ENCODE results near the gene MPP7.

The MPP7 gene

GRCh38 chr10:28307267-28307666, 4.4 kb upstream of the MPP7 start:
- no peak for DNase-seq (ENCODE audit: low read depth in 1 of 2, low spot score in 1 of 2)

- no peak for DNase-seq (ENCODE audit: low read depth in 1 of 2, low spot score in 1 of 2)
These were observed 2.7 kb upstream of the MPP7 start for GRCh38 chr10:28305553-28305952.

- no peak for DNase-seq (ENCODE audit: low read depth in 1 of 2, low spot score in 1 of 2)
These were observed 1.2 kb upstream of the MPP7 start for GRCh38 chr10:28304032-28304571.

GRCh38 chr10:28302012-28302637, 739 bp downstream of the MPP7 start:
- DNase-seq (ENCODE audit: low read depth in 1 of 2, low spot score in 1 of 2) = no peak

GRCh38 chr10:28300027-28300426, 2.8 kb downstream of the MPP7 start:
- no peak for DNase-seq (ENCODE audit: low read depth in 1 of 2, low spot score in 1 of 2)

GRCh38 chr10:28298951-28299350, 3.9 kb downstream of the MPP7 start:
- no peak for DNase-seq (ENCODE audit: low read depth in 1 of 2, low spot score in 1 of 2)

GRCh38 chr10:28296023-28296422, 6.8 kb downstream of the MPP7 start:
- no peak for DNase-seq (ENCODE audit: low read depth in 1 of 2, low spot score in 1 of 2)

GRCh38 chr10:28295336-28295735, 7.5 kb downstream of the MPP7 start:
- no peak for DNase-seq (ENCODE audit: low read depth in 1 of 2, low spot score in 1 of 2)

- DNase-seq (ENCODE audit: low read depth in 1 of 2, low spot score in 1 of 2) = no peak
These were observed 8.1 kb downstream of the MPP7 start for GRCh38 chr10:28294809-28295208.

- no peak for DNase-seq (ENCODE audit: low read depth in 1 of 2, low spot score in 1 of 2)
These were observed 8.7 kb downstream of the MPP7 start for GRCh38 chr10:28294169-28294532.

- no peak for DNase-seq (ENCODE audit: low read depth in 1 of 2, low spot score in 1 of 2)
These were observed 9.4 kb downstream of the MPP7 start for GRCh38 chr10:28293236-28294168.

GRCh38 chr10:28291881-28292297, 11.0 kb downstream of the MPP7 start:
- DNase-seq (ENCODE audit: low read depth in 1 of 2, low spot score in 1 of 2) = no peak

GRCh38 chr10:28285816-28286215, 17.0 kb downstream of the MPP7 start:
- DNase-seq (ENCODE audit: low read depth in 1 of 2, low spot score in 1 of 2) = no peak

GRCh38 chr10:28284126-28284525, 18.7 kb downstream of the MPP7 start:
- DNase-seq (ENCODE audit: low read depth in 1 of 2, low spot score in 1 of 2) = no peak

GRCh38 chr10:28283251-28283650, 19.6 kb downstream of the MPP7 start:
- no peak for DNase-seq (ENCODE audit: low read depth in 1 of 2, low spot score in 1 of 2)

- no peak for DNase-seq (ENCODE audit: low read depth in 1 of 2, low spot score in 1 of 2)
These were observed 20.5 kb downstream of the MPP7 start for GRCh38 chr10:28282336-28282735.

- no peak for DNase-seq (ENCODE audit: low read depth in 1 of 2, low spot score in 1 of 2)
These were observed 21.0 kb downstream of the MPP7 start for GRCh38 chr10:28281726-28282315.

GRCh38 chr10:28280652-28281051, 22.2 kb downstream of the MPP7 start:
- DNase-seq (ENCODE audit: low read depth in 1 of 2, low spot score in 1 of 2) = no peak

GRCh38 chr10:28279878-28280277, 23.0 kb downstream of the MPP7 start:
- DNase-seq (ENCODE audit: low read depth in 1 of 2, low spot score in 1 of 2) = no peak

GRCh38 chr10:28278842-28279241, 24.0 kb downstream of the MPP7 start:
- no peak for DNase-seq (ENCODE audit: low read depth in 1 of 2, low spot score in 1 of 2)

GRCh38 chr10:28276384-28276783, 26.5 kb downstream of the MPP7 start:
- DNase-seq (ENCODE audit: low read depth in 1 of 2, low spot score in 1 of 2) = no peak

- DNase-seq (ENCODE audit: low read depth in 1 of 2, low spot score in 1 of 2) = no peak
These were observed 28.4 kb downstream of the MPP7 start for GRCh38 chr10:28274475-28274874.

Measured in stimulated activated CD4-positive, alpha-beta T cell treated with anti-CD3 and anti-CD28 coated beads, Interleukin-15, amount 100 ng/mL, for 1 hour (primary cell).